ENCODE measurements around the gene SSPN. TPM values are rescaled to one million over a fixed set of nuclear protein-coding genes. Genes with fewer than 3 reads are reported as not detected.

SSPN gene
- total RNA-seq (100 to 1,000 TPM in 4 of 10 donors, 10 to 100 TPM in 6; 34.0 to 115 (median 95.5) TPM), polyA plus RNA-seq (10 to 100 TPM in 1 of 2 donors, 1 to 10 TPM in 1; 5.9 to 13.0 TPM)
- long read RNA-seq, donor 1, full-length matches to known transcripts: 6 of 10 reads
- long read RNA-seq, donor 1, partial matches to known transcripts: 1 of 10 reads
- long read RNA-seq, donor 1, other reads (novel, unspliced or antisense): 3 of 10 reads
- long read RNA-seq, donor 2, full-length matches to known transcripts: 24 of 26 reads
- long read RNA-seq, donor 2, partial matches to known transcripts: 0 of 26 reads
- long read RNA-seq, donor 2, other reads (novel, unspliced or antisense): 2 of 26 reads
- long read RNA-seq, donor 3, partial matches to known transcripts: 1 of 7 reads
- long read RNA-seq, donor 3, other reads (novel, unspliced or antisense): 4 of 7 reads

DNA sequence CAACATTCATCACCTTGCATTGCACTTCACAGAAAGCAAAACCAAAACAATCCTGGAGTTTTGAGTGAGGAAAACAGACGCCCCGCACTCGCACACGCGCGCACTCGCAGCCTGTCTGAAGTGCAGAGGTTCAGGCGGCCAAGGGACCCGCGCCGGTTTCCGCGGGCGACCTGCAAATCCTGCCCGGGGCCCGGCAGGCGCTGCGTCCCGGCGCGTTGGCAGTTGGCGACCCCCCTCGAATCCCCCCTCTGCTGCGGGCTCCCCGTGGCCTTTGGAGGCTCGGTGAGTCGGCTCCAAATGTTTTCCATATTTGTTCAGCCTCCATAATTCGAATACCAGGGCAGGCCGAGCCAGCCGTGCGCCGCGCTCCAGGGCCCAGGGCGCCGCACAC lies at the start of gene SSPN:
TSS of gene SSPN (plus strand) at position 324 of the 391 bp plus-strand sequence. CDS start 100 bp downstream, outside the sequence.
- Histone ChIP-seq H3K4me1 (peaks cover 0 to 47% (median 26%) of the 10 kb centered on the region in 9 donors), H3K9me3 (no peaks in the 10 kb centered on the region), H3K36me3 (no peaks in the 10 kb centered on the region), H3K4me3 (peak within 1 kb of the TSS; percentile 49 to 81 (median 68)), H3K27me3 (peaks cover 0 to 31% (median 0%) of the 10 kb centered on the region in 7 donors), H3K27ac (peak within 1 kb of the TSS; percentile 67 to 95 (median 87))
- DNase-seq (peak; percentile 59 to 73), ATAC-seq (peak; percentile 69 to 93 (median 80))
- intact Hi-C loops (cut with DNase I): loop anchor here in 8 of 10 donors (2.0 to 5.0 kb wide), 5 partner anchors 66 to 102 kb away; partner anchors contain the start of gene BHLHE41 (in 5 of the 8)
- WGBS, 2 donors: 0% methylated on average over 33 to 35 of the region's 35 CpGs
- no peak for TF ChIP-seq CTCF (IDR thresholded peaks at IDR 0.05)

DNA sequence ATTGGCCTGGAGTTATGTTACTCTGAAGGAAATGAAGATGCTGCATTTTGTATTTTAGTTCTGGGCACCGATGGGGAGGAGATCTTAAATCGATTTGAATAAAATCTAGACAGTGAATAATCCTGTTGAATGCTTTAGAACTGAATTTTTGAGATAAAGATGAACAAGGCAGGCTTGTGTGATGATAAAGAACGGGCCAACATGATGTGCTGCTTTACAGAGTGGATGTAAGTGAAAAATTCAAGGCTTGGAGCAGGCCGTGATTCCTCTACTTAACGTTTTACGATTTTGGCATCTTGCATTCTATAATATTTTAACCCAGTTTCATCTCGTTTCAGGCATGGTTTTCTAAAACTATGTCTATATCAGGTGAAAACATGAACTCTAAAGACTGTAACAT lies 47.1 kb upstream of the SSPN start:
- Histone ChIP-seq H3K9me3 (no peaks in the 10 kb centered on the region), H3K27ac (no peak overlapping the region), H3K4me1 (peaks cover 0 to 35% (median 14%) of the 10 kb centered on the region in 9 donors), H3K27me3 (no peaks in the 10 kb centered on the region), H3K36me3 (no peaks in the 10 kb centered on the region), H3K4me3 (no peak overlapping the region)
- no peak for ATAC-seq
- no peak for DNase-seq
- 68 to 78% methylated on average over 7 of the region's 7 CpGs for WGBS, 2 donors
- intact Hi-C loops (cut with DNase I): no loop called here
- TF ChIP-seq CTCF (IDR thresholded peaks at IDR 0.05): no peak

- H3K36me3 ChIP-seq: no peaks in the 10 kb centered on the region
- H3K4me1 ChIP-seq: peaks cover 0 to 50% (median 19%) of the 10 kb centered on the region in 9 donors
- intact Hi-C loops (cut with DNase I): no loop called here
- H3K9me3 ChIP-seq: no peaks in the 10 kb centered on the region
- DNase-seq (no peak), ATAC-seq (no peak)
- H3K4me3 ChIP-seq: no peak overlapping the region
- WGBS, 2 donors: 59 to 66% methylated on average over 5 of the region's 5 CpGs
- TF ChIP-seq CTCF (IDR thresholded peaks at IDR 0.05): no peak
- no peak overlapping the region for H3K27ac ChIP-seq
- no peaks in the 10 kb centered on the region for H3K27me3 ChIP-seq
Measured at GRCh38 chr12:26149968-26150500, 45.3 kb upstream of the SSPN start.

DNA sequence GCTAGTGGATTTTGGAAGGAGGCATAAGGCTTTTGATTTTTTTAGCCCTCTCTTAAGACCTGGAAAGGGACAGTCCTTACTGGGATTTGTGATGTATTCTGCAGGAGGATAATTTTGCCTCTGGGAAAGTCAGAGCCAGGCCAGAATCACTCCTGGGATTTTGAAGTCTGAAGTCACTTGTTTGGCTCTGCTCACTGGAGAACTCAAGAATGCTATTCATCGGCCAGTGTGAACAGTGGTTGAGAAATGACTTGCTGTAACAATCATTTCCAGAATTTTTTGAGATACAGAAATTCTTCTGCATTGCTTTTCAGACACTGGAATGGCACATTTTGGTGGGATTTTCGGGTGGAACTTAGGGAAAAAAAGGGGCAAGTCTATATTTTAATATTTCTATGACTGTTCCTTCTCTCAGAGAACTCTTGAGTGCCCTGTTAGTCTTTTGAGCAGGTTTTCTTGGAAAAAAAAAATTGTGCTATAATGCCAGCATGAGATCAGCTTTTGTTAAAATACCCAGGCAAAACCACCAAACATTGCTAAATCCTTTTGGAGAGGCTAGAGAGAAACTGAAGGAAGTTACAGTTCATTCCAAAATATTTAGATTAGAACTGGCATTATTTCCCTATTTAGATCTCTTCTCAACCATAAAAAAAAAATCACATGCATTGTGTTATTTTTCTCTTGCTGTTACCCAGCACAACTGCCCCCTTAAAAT lies 44.5 kb upstream of the SSPN start:
- H3K27ac ChIP-seq: peak overlapping the region in 6 of 10 donors; percentile 0 to 74 (median 38)
- intact Hi-C loops (cut with DNase I): no loop called here

More for the DNA sequence above, 44.5 kb upstream of the SSPN start:
- H3K9me3 ChIP-seq: no peaks in the 10 kb centered on the region
- H3K36me3 ChIP-seq: no peaks in the 10 kb centered on the region
- ATAC-seq (peak in 7 of 8 donors; percentile 56 to 84 (median 65)), DNase-seq (peak in 1 of 2 donors; percentile 47)
- H3K27me3 ChIP-seq: no peaks in the 10 kb centered on the region
- WGBS, 2 donors: 36% methylated on average over 2 of the region's 2 CpGs
- no peak overlapping the region for H3K4me3 ChIP-seq
- H3K4me1 ChIP-seq: peaks cover 0 to 50% (median 19%) of the 10 kb centered on the region in 9 donors
- no peak for TF ChIP-seq CTCF (IDR thresholded peaks at IDR 0.05)
